ENCODE results near the gene ATP1A2.

ATP1A2 gene

DNA sequence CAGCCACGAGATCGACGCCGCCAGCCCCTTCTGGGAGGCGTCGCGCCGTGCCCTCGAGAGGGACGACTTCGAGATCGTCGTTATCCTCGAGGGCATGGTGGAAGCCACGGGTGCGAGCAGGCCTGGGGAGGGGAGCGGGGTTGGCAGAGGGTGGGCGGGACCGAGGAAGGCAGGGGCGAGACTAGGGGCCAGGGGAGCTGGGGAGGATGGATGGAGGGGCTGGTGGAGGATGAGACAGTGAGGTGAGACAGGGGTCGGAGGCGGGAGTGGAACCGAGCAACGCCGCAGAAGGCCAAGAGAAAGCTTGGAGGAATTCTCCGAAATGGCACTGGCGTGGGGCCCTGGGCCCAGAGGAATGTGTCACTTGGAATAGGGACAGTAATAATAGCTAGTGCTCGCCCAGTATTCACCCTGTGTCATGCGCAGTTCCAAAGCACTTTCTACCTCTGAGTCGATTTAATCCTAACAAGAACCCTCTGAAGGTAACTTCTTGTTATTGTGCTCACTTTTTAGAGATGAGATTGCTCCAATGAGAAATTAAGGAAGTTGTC is 30.7 kb upstream of the ATP1A2 start:
- DNase-seq (ENCODE audit: low read depth in 4 of 4, low spot score in 1 of 4) = no peak

GRCh38 chr1:160085686-160086455 is 29.7 kb upstream of the ATP1A2 start:
- peak; percentile 50 to 68 (median 66) for DNase-seq (ENCODE audit: low read depth in 4 of 4, low spot score in 1 of 4)

GRCh38 chr1:160086456-160086892 is 29.1 kb upstream of the ATP1A2 start:
- no peak for DNase-seq (ENCODE audit: low read depth in 4 of 4, low spot score in 1 of 4)

- no peak for DNase-seq (ENCODE audit: low read depth in 4 of 4, low spot score in 1 of 4)
These were observed 28.4 kb upstream of the ATP1A2 start for GRCh38 chr1:160087118-160087662.

DNA sequence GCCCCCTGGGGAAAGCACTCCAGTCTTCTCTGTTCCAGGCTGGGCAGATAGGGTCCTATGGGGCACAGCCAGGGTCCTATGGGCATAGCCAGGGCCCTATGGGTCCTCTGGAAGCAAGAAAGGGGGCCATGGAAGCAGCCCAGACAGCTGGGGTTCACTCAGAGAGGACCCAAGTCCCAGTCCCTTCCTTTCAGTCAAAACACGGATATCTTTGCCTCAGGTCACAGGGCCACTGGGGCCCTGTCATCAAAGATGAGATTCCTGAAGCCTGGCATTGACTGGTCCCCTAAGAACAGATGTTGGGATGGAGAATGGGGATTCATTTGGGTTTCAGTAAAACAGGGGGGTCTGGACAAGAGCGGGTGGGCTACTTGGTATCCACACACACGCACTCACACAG is 25.7 kb upstream of the ATP1A2 start:
- no peak for DNase-seq (ENCODE audit: low read depth in 4 of 4, low spot score in 1 of 4)

DNA sequence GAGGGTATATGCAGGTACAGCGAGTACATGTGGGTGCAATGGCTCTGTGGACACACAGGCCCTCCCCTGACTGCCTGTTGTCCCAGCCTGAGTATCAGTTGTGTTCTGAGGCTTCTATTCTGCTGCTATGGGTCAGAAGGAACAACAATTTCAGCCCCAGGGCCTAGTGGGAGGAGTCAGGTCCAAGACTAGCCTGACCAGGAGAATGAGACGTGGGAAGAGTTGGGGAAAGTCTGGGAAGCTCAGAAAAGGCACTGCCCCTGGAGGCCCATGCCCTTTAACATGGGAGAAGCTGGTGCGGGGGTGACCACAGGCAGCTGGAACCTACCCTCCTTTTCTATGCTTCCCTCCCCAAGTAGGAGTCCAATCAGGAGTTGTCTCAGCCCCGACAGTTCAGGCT is 24.8 kb upstream of the ATP1A2 start:
- DNase-seq (ENCODE audit: low read depth in 4 of 4, low spot score in 1 of 4) = no peak

GRCh38 chr1:160091666-160092223 is 23.8 kb upstream of the ATP1A2 start:
- no peak for DNase-seq (ENCODE audit: low read depth in 4 of 4, low spot score in 1 of 4)

DNA sequence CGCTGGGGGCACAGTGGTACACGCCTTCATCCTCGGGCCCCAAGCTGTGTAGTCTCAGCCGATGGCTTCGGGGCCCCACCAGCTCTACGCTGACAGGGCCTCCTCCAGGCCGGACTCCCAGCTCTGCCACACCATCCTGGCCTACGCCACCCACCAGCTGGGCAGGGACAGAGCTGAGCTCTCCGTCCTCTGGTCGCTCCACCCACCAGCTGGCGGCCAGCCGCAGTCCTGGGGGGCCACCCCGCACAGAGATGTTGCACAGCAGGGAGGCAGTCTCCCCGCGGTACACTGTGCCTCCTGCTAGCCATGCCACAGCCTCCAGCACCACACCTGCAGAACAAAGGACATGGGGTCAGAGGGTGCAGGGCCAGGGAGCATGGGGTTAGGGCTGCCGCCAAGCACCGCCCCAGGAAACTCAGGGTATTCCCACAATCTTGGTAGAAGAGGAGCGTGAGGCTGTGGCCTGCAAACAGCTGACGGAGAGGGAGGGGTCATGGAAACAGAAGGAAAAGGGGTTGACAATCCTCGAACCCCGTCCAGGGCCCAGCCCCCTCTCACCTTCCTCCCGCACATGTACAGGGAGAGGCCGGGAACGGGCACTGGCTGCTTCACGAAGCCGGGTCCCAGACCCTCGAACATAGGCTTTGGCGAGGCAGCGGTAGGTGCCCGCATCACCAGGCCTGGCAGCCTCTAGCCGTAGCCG is 23.0 kb upstream of the ATP1A2 start:
- DNase-seq (ENCODE audit: low read depth in 4 of 4, low spot score in 1 of 4) = no peak

- DNase-seq (ENCODE audit: low read depth in 4 of 4, low spot score in 1 of 4) = no peak
These were observed 22.5 kb upstream of the ATP1A2 start for GRCh38 chr1:160093069-160093395.

GRCh38 chr1:160093624-160094290 is 21.8 kb upstream of the ATP1A2 start:
- no peak for DNase-seq (ENCODE audit: low read depth in 4 of 4, low spot score in 1 of 4)

DNA sequence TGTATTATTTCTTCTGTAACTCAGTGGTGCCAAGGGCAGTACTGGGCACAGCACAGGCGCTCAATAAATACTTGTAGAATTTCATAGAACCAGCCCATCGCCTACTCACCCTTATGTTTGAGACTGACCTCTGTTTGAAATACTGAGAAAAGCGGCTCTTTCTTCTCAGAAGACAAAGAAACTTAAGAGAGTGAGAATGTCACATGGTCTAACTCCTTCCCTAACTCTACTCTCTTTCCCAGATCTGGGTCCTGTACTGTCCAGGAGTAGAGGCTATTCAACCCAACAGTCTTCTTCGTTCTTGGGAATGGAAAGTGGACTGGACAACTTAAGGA is 21.3 kb upstream of the ATP1A2 start:
- no peak for DNase-seq (ENCODE audit: low read depth in 4 of 4, low spot score in 1 of 4)

DNA sequence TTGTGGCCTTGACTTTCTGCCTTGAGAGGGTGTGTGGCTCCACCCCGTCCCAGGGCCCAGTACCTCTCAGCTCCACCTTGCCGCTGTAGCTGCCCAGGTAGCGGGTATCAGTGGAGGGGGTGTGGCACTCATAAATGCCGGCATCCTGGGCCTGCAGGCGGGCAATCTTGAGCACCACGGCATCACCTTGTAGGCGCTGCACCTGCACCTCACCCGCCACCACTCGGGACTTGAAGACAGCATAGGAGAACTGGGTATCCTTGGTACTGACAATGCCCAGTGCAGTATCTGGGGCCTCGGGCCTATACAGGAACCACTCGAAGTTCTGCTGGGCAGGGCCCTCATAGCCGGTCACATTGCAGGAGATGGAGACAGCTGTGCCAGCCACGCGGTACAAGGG is 20.8 kb upstream of the ATP1A2 start:
- DNase-seq (ENCODE audit: low read depth in 4 of 4, low spot score in 1 of 4) = no peak

DNA sequence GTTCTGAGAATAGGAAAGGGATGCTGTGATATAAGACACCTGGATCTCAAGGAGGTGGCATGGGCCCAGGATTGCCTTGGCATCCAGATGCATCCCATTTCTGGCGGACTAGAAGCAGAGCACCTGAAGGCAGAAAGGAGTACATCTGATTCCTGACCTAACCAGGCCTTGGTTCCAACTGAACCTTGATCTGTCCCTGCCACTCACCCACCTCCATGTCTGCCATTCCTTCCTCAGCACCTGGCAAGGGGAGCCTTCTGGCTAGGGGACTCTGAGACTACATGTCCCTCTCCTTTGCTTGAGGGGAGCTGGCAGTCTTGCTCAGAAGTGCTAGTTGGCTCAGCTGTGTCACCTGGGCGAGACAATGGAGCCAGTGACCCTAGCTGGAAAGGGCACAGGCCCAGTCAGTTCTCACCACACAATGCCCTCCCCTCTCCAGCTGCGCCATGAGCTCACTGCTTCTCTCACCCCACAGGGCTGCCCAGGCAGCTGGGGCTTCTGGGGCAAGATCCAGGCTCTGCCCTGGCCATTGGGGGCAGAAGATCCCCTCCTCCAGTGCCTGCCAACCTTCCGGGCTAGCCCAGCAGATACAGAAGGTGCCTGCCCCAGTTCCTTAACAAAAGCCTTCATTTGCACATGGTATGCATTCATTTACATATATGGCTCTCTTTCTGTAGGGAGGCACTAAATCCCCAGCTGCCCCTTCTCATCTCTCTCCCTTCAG is 20.0 kb upstream of the ATP1A2 start:
- DNase-seq (ENCODE audit: low read depth in 4 of 4, low spot score in 1 of 4) = no peak

GRCh38 chr1:160096274-160097116 is 19.1 kb upstream of the ATP1A2 start:
- no peak for DNase-seq (ENCODE audit: low read depth in 4 of 4, low spot score in 1 of 4)

GRCh38 chr1:160097151-160097910 is 18.2 kb upstream of the ATP1A2 start:
- DNase-seq (ENCODE audit: low read depth in 4 of 4, low spot score in 1 of 4) = peak in 1 of 4 experiments; percentile 30

GRCh38 chr1:160097911-160098851 is 17.4 kb upstream of the ATP1A2 start, which contains the start of gene IGSF8:
Gene IGSF8 (minus strand): TSS chr1:160098619. CDS start chr1:160098472, 147 bp downstream.
- DNase-seq (ENCODE audit: low read depth in 4 of 4, low spot score in 1 of 4) = peak; percentile 82 to 91 (median 86)

DNA sequence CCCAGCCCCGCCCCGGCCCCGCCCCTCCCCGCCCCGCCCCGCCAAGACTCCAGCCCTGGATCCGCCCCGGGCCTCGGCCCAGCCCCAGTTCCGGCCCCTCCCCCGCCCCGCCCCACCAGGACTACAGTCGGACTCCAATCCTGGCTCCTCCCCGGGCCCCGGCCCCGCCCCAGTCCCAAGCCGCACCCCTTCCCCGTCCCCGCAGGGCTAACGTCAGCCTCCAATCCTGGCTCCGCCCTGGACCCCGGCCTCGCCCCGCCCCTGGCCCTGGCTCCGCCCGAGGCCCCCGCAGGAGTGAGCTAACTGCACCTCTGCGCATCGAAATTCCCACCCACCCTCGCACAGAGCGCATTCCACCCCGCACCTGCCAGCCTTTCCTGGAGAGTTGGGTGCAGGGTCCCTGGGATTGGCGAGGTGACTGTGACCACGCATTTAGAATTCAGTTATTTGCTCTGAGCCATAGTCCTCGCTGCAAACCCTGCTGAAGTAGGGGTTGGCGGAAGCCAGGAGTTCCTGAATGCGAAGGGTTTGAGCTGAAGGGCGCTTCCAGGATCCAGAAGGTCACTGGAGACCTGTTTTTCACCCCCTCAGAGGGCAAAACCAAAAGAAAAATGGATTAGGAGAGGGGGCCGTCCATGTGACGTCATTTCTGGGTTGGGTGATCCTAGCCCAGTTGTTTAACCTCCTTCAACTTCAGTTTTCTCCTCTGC is 16.6 kb upstream of the ATP1A2 start:
- peak; percentile 95 to 99 (median 98) for DNase-seq (ENCODE audit: low read depth in 4 of 4, low spot score in 1 of 4)
